Measurements from ENCODE around the gene MAG.

The MAG gene

DNA sequence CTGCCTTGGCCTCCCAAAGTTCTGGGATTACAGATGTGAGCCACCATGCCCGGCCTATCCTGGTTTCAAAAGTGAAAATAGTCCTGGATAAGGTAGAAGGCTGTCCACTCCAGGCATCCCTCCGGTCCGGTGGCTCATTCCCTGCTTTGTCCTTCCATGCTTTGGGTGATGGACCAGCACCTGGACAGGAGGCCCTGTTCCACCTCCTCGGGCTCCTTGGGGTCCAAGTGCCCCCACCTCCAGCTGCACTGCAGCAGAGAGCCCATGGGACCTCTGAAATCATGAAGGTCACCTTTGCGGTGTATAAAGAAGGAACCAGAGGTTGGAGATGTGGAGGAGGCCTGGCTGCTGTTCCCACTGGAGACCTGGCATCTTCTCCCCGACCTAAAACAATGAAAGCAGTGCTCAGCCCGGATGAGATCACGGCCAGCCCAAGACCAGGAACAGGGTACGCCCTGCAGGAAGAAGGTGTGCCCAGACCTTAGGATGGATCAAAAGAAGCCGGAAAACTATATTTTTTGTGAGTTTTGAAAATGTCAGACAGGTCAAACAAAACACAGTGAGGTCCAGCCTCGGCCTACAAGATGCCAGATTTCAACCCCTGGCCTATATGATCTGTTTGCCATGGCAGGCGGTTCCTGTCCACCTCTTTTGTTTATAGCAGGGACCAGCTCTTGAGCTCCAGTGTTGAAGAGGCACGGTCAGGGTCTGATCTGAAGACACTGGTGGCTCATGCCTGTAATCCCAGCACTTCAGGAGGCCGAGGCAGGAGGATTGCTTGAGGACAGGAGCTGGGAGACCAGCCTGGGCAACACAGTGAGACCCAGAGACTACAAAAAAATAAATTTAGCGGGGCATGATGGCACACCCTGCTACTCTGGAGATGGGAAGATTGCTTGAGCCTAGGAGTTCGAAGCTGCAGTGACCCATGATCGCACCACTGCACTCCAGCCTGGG, 37.3 kb upstream of the MAG start:
- no peaks in the 10 kb centered on the region for H3K9me3 ChIP-seq (ENCODE audit: control insufficient read depth, insufficient read depth, low read depth, low read length)
- no peak overlapping the region for H3K4me3 ChIP-seq (ENCODE audit: low read depth, low read length)
- H3K9ac ChIP-seq (ENCODE audit: low read length) = no peak overlapping the region
- no peaks in the 10 kb centered on the region for H3K27me3 ChIP-seq (ENCODE audit: control insufficient read depth, insufficient read depth, low read length)
- peaks cover 74% of the 10 kb centered on the region for H3K36me3 ChIP-seq (ENCODE audit: control insufficient read depth, insufficient read depth, low read length)
- peaks cover 16% of the 10 kb centered on the region for H3K4me1 ChIP-seq (ENCODE audit: control insufficient read depth, insufficient read depth, low read length)
- H3K27ac ChIP-seq (ENCODE audit: low read depth, low read length) = no peak overlapping the region

DNA sequence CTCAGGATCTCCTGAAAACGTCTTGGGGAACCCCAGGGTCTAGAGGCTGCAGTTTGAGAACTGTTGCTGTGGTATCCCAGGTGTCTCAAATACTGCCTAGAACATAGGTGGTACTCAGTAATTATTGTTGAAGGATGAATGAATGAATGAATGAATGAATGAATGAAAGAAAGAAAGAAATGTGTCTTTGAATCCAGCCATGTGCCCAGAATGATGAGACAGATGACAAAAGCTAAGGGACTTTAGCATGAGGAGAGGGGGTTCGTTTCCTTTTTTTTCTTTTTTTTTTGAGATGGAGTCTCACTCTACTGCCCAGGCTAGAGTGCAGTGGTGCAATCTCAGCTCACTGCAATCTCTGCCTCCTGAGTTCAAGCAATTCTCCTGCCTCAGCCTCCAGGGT, 35.4 kb upstream of the MAG start:
- no peaks in the 10 kb centered on the region for H3K27me3 ChIP-seq (ENCODE audit: control insufficient read depth, insufficient read depth, low read length)
- peaks cover 75% of the 10 kb centered on the region for H3K36me3 ChIP-seq (ENCODE audit: control insufficient read depth, insufficient read depth, low read length)
- H3K4me1 ChIP-seq (ENCODE audit: control insufficient read depth, insufficient read depth, low read length) = peaks cover 11% of the 10 kb centered on the region; the same call in 1 of the 2 replicates
- no peaks in the 10 kb centered on the region for H3K9me3 ChIP-seq (ENCODE audit: control insufficient read depth, insufficient read depth, low read depth, low read length)
- no peak overlapping the region for H3K27ac ChIP-seq (ENCODE audit: low read depth, low read length)
- H3K4me3 ChIP-seq (ENCODE audit: low read depth, low read length) = no peak overlapping the region
- H3K9ac ChIP-seq (ENCODE audit: low read length) = no peak overlapping the region

DNA sequence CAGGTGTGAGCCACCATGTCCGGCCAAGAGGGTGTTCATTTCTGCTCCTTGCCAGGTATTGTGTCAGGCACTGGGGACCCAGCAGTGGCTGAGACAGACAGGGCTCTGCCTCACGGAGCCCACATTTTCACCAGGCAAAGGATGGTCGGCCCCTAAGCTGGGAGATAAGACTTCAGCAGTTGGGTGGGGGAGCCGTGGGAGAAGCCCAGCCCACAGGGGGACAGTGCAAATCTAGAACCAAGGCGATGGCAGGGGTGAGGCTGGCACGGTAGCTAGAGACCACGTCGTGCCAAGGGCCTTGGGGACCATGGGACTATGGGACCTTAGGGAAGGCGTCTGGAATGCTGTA, 34.9 kb upstream of the MAG start:
- H3K36me3 ChIP-seq (ENCODE audit: control insufficient read depth, insufficient read depth, low read length) = peaks cover 77% of the 10 kb centered on the region
- H3K9ac ChIP-seq (ENCODE audit: low read length) = no peak overlapping the region
- no peaks in the 10 kb centered on the region for H3K27me3 ChIP-seq (ENCODE audit: control insufficient read depth, insufficient read depth, low read length)
- no peak overlapping the region for H3K4me3 ChIP-seq (ENCODE audit: low read depth, low read length)
- no peaks in the 10 kb centered on the region for H3K9me3 ChIP-seq (ENCODE audit: control insufficient read depth, insufficient read depth, low read depth, low read length)
- no peak overlapping the region for H3K27ac ChIP-seq (ENCODE audit: low read depth, low read length)
- peaks cover 11% of the 10 kb centered on the region; the same call in 1 of the 2 replicates for H3K4me1 ChIP-seq (ENCODE audit: control insufficient read depth, insufficient read depth, low read length)

DNA sequence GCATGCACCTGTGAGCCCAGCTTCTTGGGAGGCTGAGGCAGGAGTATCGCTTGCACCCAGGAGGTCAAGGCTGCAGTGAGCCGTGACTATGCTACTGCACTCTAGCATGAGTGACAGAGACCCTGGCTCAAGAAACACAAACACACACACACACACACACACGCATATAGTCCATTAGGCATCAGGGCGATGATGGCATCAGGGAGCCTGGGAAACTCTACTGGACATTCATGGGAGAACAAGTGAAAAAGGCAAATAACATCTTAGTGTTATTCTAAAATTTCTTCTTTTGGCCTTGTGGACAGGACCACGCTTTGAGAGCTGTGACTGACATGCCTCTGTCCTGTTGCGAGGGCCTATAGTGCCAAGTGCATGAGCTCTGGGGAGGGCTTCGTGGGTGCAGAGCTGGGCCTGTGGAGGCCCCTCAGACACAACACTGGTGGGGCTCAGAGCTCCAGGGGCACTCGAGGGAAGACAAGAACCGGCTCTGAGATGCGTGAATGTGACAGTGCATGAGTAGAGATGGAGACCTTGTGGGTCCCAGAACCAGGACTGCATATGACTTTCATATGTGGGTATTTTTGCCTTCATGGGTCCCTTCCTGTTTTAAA, 31.2 kb upstream of the MAG start:
- no peaks in the 10 kb centered on the region for H3K9me3 ChIP-seq (ENCODE audit: control insufficient read depth, insufficient read depth, low read depth, low read length)
- no peaks in the 10 kb centered on the region; the same call in 1 of the 2 replicates for H3K4me1 ChIP-seq (ENCODE audit: control insufficient read depth, insufficient read depth, low read length)
- H3K27ac ChIP-seq (ENCODE audit: low read depth, low read length) = no peak overlapping the region
- no peak overlapping the region for H3K4me3 ChIP-seq (ENCODE audit: low read depth, low read length)
- H3K9ac ChIP-seq (ENCODE audit: low read length) = no peak overlapping the region
- H3K36me3 ChIP-seq (ENCODE audit: control insufficient read depth, insufficient read depth, low read length) = peaks cover 82% of the 10 kb centered on the region
- no peaks in the 10 kb centered on the region for H3K27me3 ChIP-seq (ENCODE audit: control insufficient read depth, insufficient read depth, low read length)

DNA sequence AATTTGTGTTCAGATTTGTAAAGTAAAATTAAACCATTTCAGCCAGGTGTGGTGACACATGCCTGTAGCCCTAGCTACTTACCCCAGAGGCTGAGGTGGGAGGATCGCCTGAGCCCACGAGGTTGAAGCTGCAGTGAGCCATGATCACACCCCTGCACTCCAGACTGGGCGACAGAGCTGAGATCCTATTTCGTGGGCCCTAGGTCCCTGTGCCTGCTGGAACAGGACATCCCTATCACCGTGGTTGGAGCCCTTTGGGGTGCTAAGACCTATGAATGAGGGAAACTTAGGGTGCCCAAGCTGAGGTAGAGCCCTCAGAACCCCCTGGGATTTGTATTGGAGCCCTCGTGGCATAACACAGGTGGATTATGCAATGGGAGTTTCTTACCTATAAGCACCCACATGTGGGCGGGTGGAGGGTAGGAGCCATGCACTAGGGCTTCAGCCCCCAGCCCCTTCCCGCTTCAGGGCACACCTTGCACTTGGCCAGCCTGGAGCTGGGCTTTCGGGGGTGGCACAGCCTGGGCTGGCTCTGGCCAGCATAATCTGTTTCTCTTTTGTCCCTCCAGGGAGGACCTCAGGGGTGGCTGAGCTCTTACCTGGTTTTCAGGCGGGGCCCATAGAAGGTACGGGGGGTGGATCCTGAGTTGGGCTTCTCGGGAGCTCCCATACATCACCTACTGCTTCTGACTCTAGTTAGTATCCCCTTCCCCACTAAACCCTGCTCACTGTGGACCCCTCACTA, 30.4 kb upstream of the MAG start:
- Histone ChIP-seq H3K36me3 (ENCODE audit: control insufficient read depth, insufficient read depth, low read length) (peaks cover 86% of the 10 kb centered on the region), H3K9ac (ENCODE audit: low read length) (no peak overlapping the region), H3K4me1 (ENCODE audit: control insufficient read depth, insufficient read depth, low read length) (peaks cover 2% of the 10 kb centered on the region), H3K27ac (ENCODE audit: low read depth, low read length) (no peak overlapping the region), H3K27me3 (ENCODE audit: control insufficient read depth, insufficient read depth, low read length) (no peaks in the 10 kb centered on the region), H3K9me3 (ENCODE audit: control insufficient read depth, insufficient read depth, low read depth, low read length) (no peaks in the 10 kb centered on the region), H3K4me3 (ENCODE audit: low read depth, low read length) (no peak overlapping the region)

DNA sequence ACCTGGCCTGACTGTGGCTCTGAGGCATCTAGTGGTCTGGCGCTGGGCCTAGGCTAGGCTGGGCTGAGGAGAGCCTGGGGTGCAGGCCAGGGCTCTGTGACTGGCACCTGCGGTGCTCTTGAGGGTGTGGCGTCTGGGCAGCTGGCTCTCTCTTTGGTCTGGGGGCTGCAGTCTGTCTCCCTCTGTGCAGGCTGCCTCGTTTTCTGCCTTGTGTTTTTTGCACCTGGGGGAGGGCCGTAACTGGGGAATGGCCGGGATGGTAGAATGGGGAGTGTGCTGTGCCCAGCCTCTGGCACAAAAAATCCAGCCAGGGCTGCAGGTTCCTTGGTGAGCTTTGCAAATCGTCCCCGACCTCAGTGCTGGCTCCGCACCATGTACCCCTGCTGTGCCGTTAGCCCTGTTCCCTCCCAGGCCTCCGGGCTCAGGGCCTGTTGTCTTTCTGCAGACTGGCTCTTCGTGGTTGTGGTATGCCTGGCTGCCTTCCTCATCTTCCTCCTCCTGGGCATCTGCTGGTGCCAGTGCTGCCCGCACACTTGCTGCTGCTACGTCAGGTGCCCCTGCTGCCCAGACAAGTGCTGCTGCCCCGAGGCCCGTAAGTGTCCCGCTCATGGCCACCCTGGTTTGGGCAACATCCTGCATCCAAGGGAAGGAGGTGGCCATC, 29.7 kb upstream of the MAG start:
- H3K36me3 ChIP-seq (ENCODE audit: control insufficient read depth, insufficient read depth, low read length) = peaks cover 83% of the 10 kb centered on the region
- no peak overlapping the region for H3K4me3 ChIP-seq (ENCODE audit: low read depth, low read length)

DNA sequence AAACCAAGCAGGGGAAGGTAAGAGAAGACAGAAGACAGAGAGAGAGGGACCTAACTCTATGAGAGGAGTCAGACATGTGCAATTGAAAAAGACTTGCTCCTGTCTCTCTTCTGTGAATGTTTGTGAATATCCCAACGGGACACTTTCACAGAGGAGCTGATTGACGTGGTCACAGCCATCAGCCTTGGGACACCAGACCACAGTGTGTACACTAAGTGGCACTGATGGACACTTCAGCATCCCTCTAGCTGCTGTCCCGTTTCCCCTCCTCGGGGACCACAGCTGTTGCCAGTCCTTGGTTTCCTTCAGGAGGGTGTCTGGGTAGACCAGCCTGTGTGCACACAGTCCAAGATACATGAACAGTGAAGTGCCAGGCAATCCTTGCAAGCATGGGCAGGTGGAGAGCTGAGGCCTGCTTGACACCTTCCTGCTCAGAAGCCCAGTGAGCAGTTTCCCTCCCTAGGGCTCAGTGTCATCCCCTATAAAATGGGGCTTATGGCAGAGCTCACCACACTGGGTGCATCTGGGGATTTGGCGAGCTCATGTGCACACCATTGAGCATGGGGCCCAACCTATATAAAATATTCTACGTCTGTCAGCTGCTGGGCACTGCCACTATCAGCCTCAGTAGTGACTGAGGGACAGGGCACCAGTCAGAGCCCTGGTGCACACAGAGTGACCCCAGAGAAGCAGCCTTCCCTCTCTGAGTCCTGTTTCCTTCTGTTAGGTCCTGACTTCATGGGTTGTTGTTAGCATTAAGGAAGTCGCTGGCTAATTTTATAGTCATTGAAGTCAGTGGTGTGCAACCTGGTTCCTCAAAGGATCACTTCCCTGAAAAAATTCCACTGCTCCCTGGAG, 27.5 kb upstream of the MAG start:
- peaks cover 66% of the 10 kb centered on the region for H3K36me3 ChIP-seq (ENCODE audit: control insufficient read depth, insufficient read depth, low read length)
- no peaks in the 10 kb centered on the region for H3K27me3 ChIP-seq (ENCODE audit: control insufficient read depth, insufficient read depth, low read length)
- H3K9me3 ChIP-seq (ENCODE audit: control insufficient read depth, insufficient read depth, low read depth, low read length) = no peaks in the 10 kb centered on the region
- H3K9ac ChIP-seq (ENCODE audit: low read length) = no peak overlapping the region
- H3K27ac ChIP-seq (ENCODE audit: low read depth, low read length) = no peak overlapping the region
- no peak overlapping the region for H3K4me3 ChIP-seq (ENCODE audit: low read depth, low read length)
- H3K4me1 ChIP-seq (ENCODE audit: control insufficient read depth, insufficient read depth, low read length) = peaks cover 8% of the 10 kb centered on the region

More for the DNA sequence above, 29.7 kb upstream of the MAG start:
- no peaks in the 10 kb centered on the region for H3K27me3 ChIP-seq (ENCODE audit: control insufficient read depth, insufficient read depth, low read length)
- no peak overlapping the region for H3K9ac ChIP-seq (ENCODE audit: low read length)
- H3K9me3 ChIP-seq (ENCODE audit: control insufficient read depth, insufficient read depth, low read depth, low read length) = no peaks in the 10 kb centered on the region
- peaks cover 7% of the 10 kb centered on the region for H3K4me1 ChIP-seq (ENCODE audit: control insufficient read depth, insufficient read depth, low read length)
- H3K27ac ChIP-seq (ENCODE audit: low read depth, low read length) = no peak overlapping the region

DNA sequence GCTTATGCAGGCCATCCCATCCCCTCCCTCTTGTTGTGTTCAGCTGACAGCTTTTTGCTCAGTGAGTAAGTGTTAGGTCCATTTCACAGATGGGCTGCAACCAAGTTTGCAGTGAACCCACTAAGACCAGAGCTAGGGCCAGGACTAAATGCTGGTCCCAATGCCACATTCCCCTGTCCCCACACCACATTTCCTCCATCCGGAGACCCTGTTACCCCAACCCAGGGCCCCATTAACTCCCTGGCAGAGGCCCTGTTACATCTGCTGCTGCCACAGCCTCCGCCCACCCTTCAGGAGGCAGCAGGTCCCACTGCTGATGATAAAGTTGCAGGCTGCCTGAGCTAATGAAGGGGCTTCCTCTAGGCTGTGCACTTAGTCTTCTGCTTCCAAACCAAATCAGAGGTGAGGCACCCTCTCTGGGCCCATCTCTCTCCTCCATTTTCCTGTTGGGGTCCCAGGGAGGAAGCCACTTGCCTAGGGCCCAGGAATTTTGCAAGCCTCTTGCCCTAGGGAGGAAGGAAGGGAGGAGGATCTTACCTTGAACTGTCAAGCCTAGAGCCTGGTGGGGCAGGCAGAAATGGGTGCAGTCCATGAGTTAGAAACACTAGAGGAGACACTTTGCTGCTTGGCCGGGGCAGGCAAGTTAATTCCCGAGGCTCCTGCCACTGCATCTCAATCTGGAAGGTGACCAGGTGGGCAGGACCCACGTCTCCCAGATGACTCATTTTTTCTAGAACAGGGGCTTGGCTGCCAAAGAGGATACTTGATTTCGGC, 26.6 kb upstream of the MAG start:
- Histone ChIP-seq H3K27me3 (ENCODE audit: control insufficient read depth, insufficient read depth, low read length) (no peaks in the 10 kb centered on the region), H3K9me3 (ENCODE audit: control insufficient read depth, insufficient read depth, low read depth, low read length) (no peaks in the 10 kb centered on the region), H3K4me3 (ENCODE audit: low read depth, low read length) (no peak overlapping the region), H3K9ac (ENCODE audit: low read length) (no peak overlapping the region), H3K36me3 (ENCODE audit: control insufficient read depth, insufficient read depth, low read length) (peaks cover 64% of the 10 kb centered on the region), H3K4me1 (ENCODE audit: control insufficient read depth, insufficient read depth, low read length) (peaks cover 8% of the 10 kb centered on the region), H3K27ac (ENCODE audit: low read depth, low read length) (no peak overlapping the region)

DNA sequence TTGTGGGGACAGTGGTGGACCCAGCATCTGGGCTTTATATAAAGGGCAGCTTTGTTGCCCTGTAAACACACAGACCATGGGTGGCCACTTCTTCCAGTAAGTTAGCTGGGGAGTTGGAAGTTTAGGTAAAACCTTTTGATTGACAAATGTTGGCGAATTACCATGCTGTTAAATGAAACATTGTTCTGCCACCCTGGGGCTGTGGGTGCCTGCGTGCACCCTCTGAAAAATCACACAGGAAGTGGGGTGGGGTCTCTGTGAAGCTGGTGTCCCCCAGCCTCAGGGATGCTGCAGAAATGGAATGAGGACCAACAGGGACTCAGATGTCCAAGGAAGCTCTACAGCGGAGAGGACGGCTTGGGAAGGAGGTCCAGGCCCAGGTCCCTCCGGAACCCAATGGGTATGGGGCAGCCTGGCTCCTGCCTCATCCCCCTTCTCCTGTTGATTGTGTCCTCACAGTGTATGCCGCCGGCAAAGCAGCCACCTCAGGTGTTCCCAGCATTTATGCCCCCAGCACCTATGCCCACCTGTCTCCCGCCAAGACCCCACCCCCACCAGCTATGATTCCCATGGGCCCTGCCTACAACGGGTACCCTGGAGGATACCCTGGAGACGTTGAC, 26.0 kb upstream of the MAG start:
- H3K9me3 ChIP-seq (ENCODE audit: control insufficient read depth, insufficient read depth, low read depth, low read length) = no peaks in the 10 kb centered on the region
- H3K27ac ChIP-seq (ENCODE audit: low read depth, low read length) = no peak overlapping the region
- no peak overlapping the region for H3K4me3 ChIP-seq (ENCODE audit: low read depth, low read length)
- H3K4me1 ChIP-seq (ENCODE audit: control insufficient read depth, insufficient read depth, low read length) = peaks cover 8% of the 10 kb centered on the region
- H3K27me3 ChIP-seq (ENCODE audit: control insufficient read depth, insufficient read depth, low read length) = no peaks in the 10 kb centered on the region
- H3K9ac ChIP-seq (ENCODE audit: low read length) = no peak overlapping the region
- H3K36me3 ChIP-seq (ENCODE audit: control insufficient read depth, insufficient read depth, low read length) = peaks cover 65% of the 10 kb centered on the region

Data from HUES6 (cell line).